Hepatocyte (in vitro differentiated cells): ENCODE measurements around the gene C6orf47. TPM values are rescaled to one million over a fixed set of nuclear protein-coding genes. Genes with fewer than 3 reads are reported as not detected.

Experiments
- DNase-seq: peaks from one replicate; pipeline ENCODE4 v3.0.0-alpha.2; 2016; ENCODE audit warnings: low spot score
- H2AFZ ChIP-seq: fragments of 200-600 bp; sonication (generic); 2 replicates; pipeline ENCODE4 v1.6.0; 2016; ENCODE audit warnings: antibody characterized with exemption, mild to moderate bottlenecking
- H3K27ac ChIP-seq: fragments of 200-600 bp; sonication (generic); 2 replicates; pipeline ENCODE4 v1.5.1; 2016; ENCODE audit warnings: mild to moderate bottlenecking
- H3K27me3 ChIP-seq: fragments of 200-600 bp; sonication (generic); 2 replicates; pipeline ENCODE4 v1.6.1; 2016
- H3K36me3 ChIP-seq: fragments of 200-600 bp; sonication (generic); replicated peaks from 2 replicates; pipeline ENCODE4 v1.5.1; 2016; ENCODE audit warnings: low read depth; ENCODE audit not compliant: insufficient read depth
- H3K4me1 ChIP-seq: fragments of 200-600 bp; sonication (generic); 2 replicates; pipeline ENCODE4 v1.5.1; 2016; ENCODE audit warnings: mild to moderate bottlenecking, moderate library complexity; ENCODE audit not compliant: insufficient read depth
- H3K4me2 ChIP-seq: fragments of 200-600 bp; sonication (generic); 2 replicates; pipeline ENCODE4 v1.6.0; 2016
- H3K4me3 ChIP-seq: fragments of 200-600 bp; sonication (generic); 2 replicates; pipeline ENCODE4 v1.5.1; 2016; ENCODE audit warnings: mild to moderate bottlenecking
- H3K79me2 ChIP-seq: fragments of 200-600 bp; sonication (generic); 2 replicates; pipeline ENCODE4 v1.6.0; 2017; ENCODE audit warnings: mild to moderate bottlenecking
- H3K9me2 ChIP-seq: fragments of 200-600 bp; sonication (generic); replicated peaks from 2 replicates; pipeline ENCODE4 v1.6.0; 2017; ENCODE audit warnings: mild to moderate bottlenecking; ENCODE audit not compliant: insufficient read depth
- H3K9me3 ChIP-seq: fragments of 200-600 bp; sonication (generic); 2 replicates; pipeline ENCODE4 v1.5.1; 2016; ENCODE audit warnings: low read depth, mild to moderate bottlenecking
- H4K20me1 ChIP-seq: fragments of 200-600 bp; sonication (generic); 2 replicates; pipeline ENCODE4 v1.6.0; 2016; ENCODE audit warnings: mild to moderate bottlenecking; ENCODE audit not compliant: insufficient read depth, poor library complexity, severe bottlenecking
- CTCF ChIP-seq: fragments of 200-600 bp; sonication (generic); IDR thresholded peaks from 2 replicates; pipeline ENCODE4 v1.5.1; 2016; ENCODE audit warnings: antibody characterized with exemption, mild to moderate bottlenecking; ENCODE audit not compliant: poor library complexity
- EZH2 ChIP-seq: fragments of 200-600 bp; sonication (generic); IDR thresholded peaks from 2 replicates; pipeline ENCODE4 v1.6.1; 2016; ENCODE audit warnings: antibody characterized with exemption, mild to moderate bottlenecking, borderline replicate concordance
- EZH2phosphoT487 ChIP-seq: fragments of 200-600 bp; sonication (generic); IDR thresholded peaks from one replicate; pipeline ENCODE4 v1.6.1; 2018; ENCODE audit warnings: antibody characterized with exemption, mild to moderate bottlenecking, low read depth, moderate library complexity; ENCODE audit not compliant: unreplicated experiment, severe bottlenecking
- WGBS: methylation state at CpG from one replicate; pipeline ENCODE4 v1.1.6; 2016; ENCODE audit warnings: low lambda C conversion rate; ENCODE audit errors: missing lambda C conversion rate; 5-methylcytosine and 5-hydroxymethylcytosine counted together
- polyA plus RNA-seq: library from polyadenylated mRNA; unstranded; fragments of >200 nt; fragmentation: Nextera tagmentation; extraction: Ambion mirVana; gene quantifications from 2 replicates; pipeline ENCODE4 v1.2.1, GENCODE V29; 2016
- total RNA-seq: library from RNA; depleted of rRNA; stranded (reverse); fragments of >200 nt; gene quantifications from 2 replicates; pipeline ENCODE4 v1.2.3, GENCODE V29; 2014

C6orf47 gene
- total and polyA plus RNA-seq, 2 experiments from 2014 or later: 23.3 to 25.4 TPM

GRCh38 chr6:31702405-31702818 is 41.8 kb upstream of the C6orf47 start:
- peaks cover 51% of the 10 kb centered on the region for H3K79me2 ChIP-seq
- whole genome bisulfite sequencing: 4% methylated on average over 10 of the region's 10 CpGs
- H3K4me2 ChIP-seq: peak overlapping the region; percentile 97
- H3K9me2 ChIP-seq: no peaks in the 10 kb centered on the region
- peaks cover 5% of the 10 kb centered on the region for H4K20me1 ChIP-seq
- no peaks in the 10 kb centered on the region for H3K27me3 ChIP-seq
- H3K27ac ChIP-seq: peak overlapping the region; percentile 96
- peak overlapping the region; percentile 65 for H3K4me3 ChIP-seq
- H2AFZ ChIP-seq: peak overlapping the region; percentile 47
- no peak for TF ChIP-seq EZH2phosphoT487
- no peak for TF ChIP-seq EZH2
- no peak for DNase-seq
- H3K9me3 ChIP-seq: no peaks in the 10 kb centered on the region
- peaks cover 26% of the 10 kb centered on the region for H3K4me1 ChIP-seq
- no peaks in the 10 kb centered on the region for H3K36me3 ChIP-seq

- Histone ChIP-seq H3K4me3 (peak overlapping the region; percentile 65), H3K79me2 (peaks cover 56% of the 10 kb centered on the region), H2AFZ (peak overlapping the region; percentile 47), H3K4me2 (peak overlapping the region; percentile 97), H3K9me3 (no peaks in the 10 kb centered on the region), H3K27me3 (no peaks in the 10 kb centered on the region), H3K4me1 (peaks cover 26% of the 10 kb centered on the region), H3K27ac (peak overlapping the region; percentile 96), H4K20me1 (peaks cover 5% of the 10 kb centered on the region), H3K36me3 (no peaks in the 10 kb centered on the region), H3K9me2 (no peaks in the 10 kb centered on the region)
- no peak for DNase-seq
- 38% methylated on average over 7 of the region's 7 CpGs for WGBS
- TF ChIP-seq EZH2 (no peak), CTCF (no peak), EZH2phosphoT487 (no peak)
Observed at GRCh38 chr6:31701666-31702404, 41.3 kb upstream of the C6orf47 start.

GRCh38 chr6:31700740-31701401 is 40.3 kb upstream of the C6orf47 start:
- WGBS: 65% methylated on average over 5 of the region's 5 CpGs
- H2AFZ ChIP-seq: no peak overlapping the region
- TF ChIP-seq EZH2 (no peak), EZH2phosphoT487 (no peak), CTCF (no peak)
- H4K20me1 ChIP-seq: peaks cover 5% of the 10 kb centered on the region
- peak overlapping the region; percentile 7 for H3K4me3 ChIP-seq
- peaks cover 26% of the 10 kb centered on the region for H3K4me1 ChIP-seq
- H3K79me2 ChIP-seq: peaks cover 56% of the 10 kb centered on the region
- peak overlapping the region; percentile 96 for H3K27ac ChIP-seq
- DNase-seq: no peak
- no peaks in the 10 kb centered on the region for H3K9me3 ChIP-seq
- no peaks in the 10 kb centered on the region for H3K9me2 ChIP-seq
- H3K27me3 ChIP-seq: no peaks in the 10 kb centered on the region
- no peaks in the 10 kb centered on the region for H3K36me3 ChIP-seq
- H3K4me2 ChIP-seq: peak overlapping the region; percentile 97

- DNase-seq: no peak
- no peaks in the 10 kb centered on the region for H3K36me3 ChIP-seq
- H3K4me2 ChIP-seq: no peak overlapping the region
- no peaks in the 10 kb centered on the region for H3K9me3 ChIP-seq
- no peak overlapping the region for H3K27ac ChIP-seq
- peaks cover 5% of the 10 kb centered on the region for H4K20me1 ChIP-seq
- H2AFZ ChIP-seq: no peak overlapping the region
- no peaks in the 10 kb centered on the region for H3K9me2 ChIP-seq
- no peak for TF ChIP-seq CTCF
- no peak for TF ChIP-seq EZH2
- TF ChIP-seq EZH2phosphoT487: no peak
- H3K27me3 ChIP-seq: no peaks in the 10 kb centered on the region
- no peak overlapping the region for H3K4me3 ChIP-seq
- WGBS: 65% methylated on average over 3 of the region's 3 CpGs
- H3K4me1 ChIP-seq: peaks cover 21% of the 10 kb centered on the region
- H3K79me2 ChIP-seq: peaks cover 54% of the 10 kb centered on the region
Observed at GRCh38 chr6:31697555-31697954, 37.0 kb upstream of the C6orf47 start.
